Measurements from ENCODE around the gene PSAT1. TPM values are rescaled to one million over a fixed set of nuclear protein-coding genes. Genes with fewer than 3 reads are reported as not detected.
A peak's percentile ranks its signal among the peaks of the same experiment; 100 is the strongest.

Gene PSAT1
- total RNA-seq, 1 donor from 2014 or later: 6.9 TPM

DNA sequence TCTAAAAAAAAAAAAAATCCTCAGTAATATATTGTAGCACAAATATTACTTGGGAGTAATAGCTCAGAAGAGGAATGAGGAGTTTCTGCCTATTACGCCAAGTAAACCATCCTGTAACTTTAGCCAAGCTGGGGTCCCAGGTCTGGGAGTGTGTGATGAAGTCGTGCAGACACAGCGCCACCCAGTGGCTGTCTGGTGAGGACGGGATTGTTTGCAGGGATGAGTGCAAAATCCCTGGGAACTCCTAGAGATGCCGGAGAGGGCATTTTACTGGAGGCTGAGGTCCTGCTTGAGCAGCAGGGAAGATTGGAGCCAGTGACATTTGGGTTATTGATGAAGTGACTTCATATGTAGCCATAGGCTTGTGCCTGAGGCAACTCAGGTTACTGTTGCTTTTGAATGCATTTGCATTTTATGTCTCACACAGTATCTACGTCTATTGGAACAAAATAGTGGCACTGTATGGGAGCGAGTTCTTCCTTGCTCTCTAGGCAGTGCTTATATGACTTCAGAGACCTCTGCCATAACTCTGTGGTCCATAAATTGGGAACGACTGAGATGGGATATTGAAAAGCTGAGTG is 72.8 kb downstream of the PSAT1 start:
- no peak for DNase-seq (ENCODE audit: extremely low spot score in 2 of 2)

DNA sequence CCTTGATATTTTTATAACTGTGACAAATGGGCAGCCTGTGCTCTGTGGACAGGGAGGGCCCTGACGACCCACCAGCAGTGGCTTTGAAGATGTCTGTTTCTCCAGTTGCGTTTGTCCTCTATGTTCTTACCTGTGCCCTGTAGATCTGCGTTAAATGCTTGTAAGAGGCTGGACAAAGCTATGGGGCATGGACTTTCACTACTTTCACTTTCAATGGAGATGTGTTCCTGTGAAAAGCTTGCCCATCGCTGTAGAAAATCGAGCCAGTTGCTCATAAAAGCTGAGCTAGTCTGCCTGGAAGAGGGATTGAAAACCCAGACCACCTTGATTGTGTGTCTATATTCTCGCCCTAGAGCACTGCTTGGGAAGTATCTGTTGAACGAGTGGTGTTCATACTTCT is 74.1 kb downstream of the PSAT1 start:
- no peak overlapping the region for H3K27ac ChIP-seq
- H3K4me3 ChIP-seq: no peak overlapping the region
- H3K9me3 ChIP-seq: no peaks in the 10 kb centered on the region
- H3K27me3 ChIP-seq: no peaks in the 10 kb centered on the region
- TF ChIP-seq POLR2AphosphoS5 (IDR thresholded peaks at IDR 0.05; ENCODE audit: insufficient read depth in 1 of 2, low read depth in 1 of 2): no peak
- TF ChIP-seq, protein P1, sequence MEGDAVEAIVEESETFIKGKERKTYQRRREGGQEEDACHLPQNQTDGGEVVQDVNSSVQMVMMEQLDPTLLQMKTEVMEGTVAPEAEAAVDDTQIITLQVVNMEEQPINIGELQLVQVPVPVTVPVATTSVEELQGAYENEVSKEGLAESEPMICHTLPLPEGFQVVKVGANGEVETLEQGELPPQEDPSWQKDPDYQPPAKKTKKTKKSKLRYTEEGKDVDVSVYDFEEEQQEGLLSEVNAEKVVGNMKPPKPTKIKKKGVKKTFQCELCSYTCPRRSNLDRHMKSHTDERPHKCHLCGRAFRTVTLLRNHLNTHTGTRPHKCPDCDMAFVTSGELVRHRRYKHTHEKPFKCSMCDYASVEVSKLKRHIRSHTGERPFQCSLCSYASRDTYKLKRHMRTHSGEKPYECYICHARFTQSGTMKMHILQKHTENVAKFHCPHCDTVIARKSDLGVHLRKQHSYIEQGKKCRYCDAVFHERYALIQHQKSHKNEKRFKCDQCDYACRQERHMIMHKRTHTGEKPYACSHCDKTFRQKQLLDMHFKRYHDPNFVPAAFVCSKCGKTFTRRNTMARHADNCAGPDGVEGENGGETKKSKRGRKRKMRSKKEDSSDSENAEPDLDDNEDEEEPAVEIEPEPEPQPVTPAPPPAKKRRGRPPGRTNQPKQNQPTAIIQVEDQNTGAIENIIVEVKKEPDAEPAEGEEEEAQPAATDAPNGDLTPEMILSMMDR (IDR thresholded peaks at IDR 0.05): no peak
- TF ChIP-seq POLR2A (IDR thresholded peaks at IDR 0.05): no peak
- no peaks in the 10 kb centered on the region for H3K4me1 ChIP-seq
- H3K36me3 ChIP-seq: no peaks in the 10 kb centered on the region
- intact Hi-C loops (cut with DNase I): no loop called here
- no peak for DNase-seq (ENCODE audit: extremely low spot score in 2 of 2)

More for the DNA sequence above, 72.8 kb downstream of the PSAT1 start:
- Histone ChIP-seq H3K27me3 (no peaks in the 10 kb centered on the region), H3K4me1 (no peaks in the 10 kb centered on the region), H3K27ac (no peak overlapping the region), H3K36me3 (no peaks in the 10 kb centered on the region), H3K4me3 (no peak overlapping the region), H3K9me3 (no peaks in the 10 kb centered on the region)
- TF ChIP-seq, protein P1 (IDR thresholded peaks at IDR 0.05): peak; percentile 21 to 65 (median 51)
- no peak for TF ChIP-seq POLR2AphosphoS5 (IDR thresholded peaks at IDR 0.05; ENCODE audit: insufficient read depth in 1 of 2, low read depth in 1 of 2)
- no peak for TF ChIP-seq POLR2A (IDR thresholded peaks at IDR 0.05)
- intact Hi-C loops (cut with DNase I): loop anchor here (5.0 kb wide), 1 partner anchor 107 kb away; no protein-coding TSS in a partner anchor

DNA sequence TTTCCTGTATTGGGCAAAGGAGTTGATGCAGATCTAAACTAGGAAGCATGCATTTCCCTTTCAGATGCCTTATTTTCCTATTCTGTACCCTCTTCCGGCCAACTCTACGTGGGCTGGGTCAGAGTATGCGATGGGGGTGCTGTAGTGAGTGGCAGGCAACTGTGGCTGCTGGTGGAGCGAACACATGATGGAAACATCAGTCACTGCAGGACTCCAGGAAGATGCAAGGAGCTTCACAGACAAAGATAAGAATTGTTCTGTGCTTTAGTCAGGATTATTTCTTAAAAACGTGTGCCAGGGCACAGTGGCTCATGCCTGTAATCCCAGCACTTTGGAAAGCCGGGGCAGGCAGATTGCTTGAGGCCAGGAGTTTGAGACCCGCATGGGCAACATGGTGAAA is 75.1 kb downstream of the PSAT1 start:
- intact Hi-C loops (cut with DNase I): no loop called here
- Histone ChIP-seq H3K4me1 (no peaks in the 10 kb centered on the region), H3K9me3 (no peaks in the 10 kb centered on the region), H3K27me3 (no peaks in the 10 kb centered on the region), H3K4me3 (no peak overlapping the region), H3K27ac (no peak overlapping the region), H3K36me3 (no peaks in the 10 kb centered on the region)
- TF ChIP-seq, protein P1 (IDR thresholded peaks at IDR 0.05): no peak
- TF ChIP-seq POLR2A (IDR thresholded peaks at IDR 0.05) (no peak), POLR2AphosphoS5 (IDR thresholded peaks at IDR 0.05; ENCODE audit: insufficient read depth in 1 of 2, low read depth in 1 of 2) (no peak)
- DNase-seq (ENCODE audit: extremely low spot score in 2 of 2): no peak

Other genes starting within 250 kb of the PSAT1 start
- gene CEP78, start 61.0 kb upstream of the PSAT1 start, total RNA-seq: 9.3 TPM

All from vagina (tissue), 2 donors.